Amygdala (tissue), 56 donors: ENCODE measurements around the gene MYBPH.

ENCODE experiments used
- DNase-seq, 56 donors: peaks; one replicate each; lab custom pipeline; 2025; lab: John Stamatoyannopoulos, UW

The MYBPH gene

DNA sequence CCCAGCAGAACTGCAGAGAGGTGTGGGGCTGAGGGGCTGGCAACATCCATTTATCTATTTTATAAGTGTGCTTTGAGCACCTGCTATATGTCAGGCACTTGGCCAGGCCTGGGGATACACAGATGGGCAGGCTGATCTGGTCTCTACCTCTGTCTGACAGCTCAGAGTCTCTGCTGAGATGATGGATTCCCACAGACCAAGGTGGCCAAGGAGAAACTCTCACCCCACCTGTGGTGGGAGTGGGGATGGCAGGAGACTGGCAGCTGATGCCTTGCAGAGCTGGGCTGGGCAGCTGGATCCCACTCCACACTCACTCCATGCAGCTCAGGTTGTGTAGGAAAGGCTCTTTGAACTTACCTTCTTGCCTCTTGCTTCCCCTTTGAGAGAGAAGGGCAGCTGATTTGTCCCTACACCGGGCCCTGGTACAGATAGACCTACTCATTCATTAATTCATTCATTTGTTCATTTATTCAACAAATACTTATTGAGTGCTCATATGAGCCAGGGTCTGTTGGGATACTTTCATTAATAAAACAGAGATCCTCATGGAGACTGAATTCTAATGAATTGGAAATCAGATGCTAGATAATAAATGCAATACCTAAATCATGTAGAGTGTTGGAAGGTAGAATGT lies 39.1 kb downstream of the MYBPH start:
- no peak for DNase-seq

DNA sequence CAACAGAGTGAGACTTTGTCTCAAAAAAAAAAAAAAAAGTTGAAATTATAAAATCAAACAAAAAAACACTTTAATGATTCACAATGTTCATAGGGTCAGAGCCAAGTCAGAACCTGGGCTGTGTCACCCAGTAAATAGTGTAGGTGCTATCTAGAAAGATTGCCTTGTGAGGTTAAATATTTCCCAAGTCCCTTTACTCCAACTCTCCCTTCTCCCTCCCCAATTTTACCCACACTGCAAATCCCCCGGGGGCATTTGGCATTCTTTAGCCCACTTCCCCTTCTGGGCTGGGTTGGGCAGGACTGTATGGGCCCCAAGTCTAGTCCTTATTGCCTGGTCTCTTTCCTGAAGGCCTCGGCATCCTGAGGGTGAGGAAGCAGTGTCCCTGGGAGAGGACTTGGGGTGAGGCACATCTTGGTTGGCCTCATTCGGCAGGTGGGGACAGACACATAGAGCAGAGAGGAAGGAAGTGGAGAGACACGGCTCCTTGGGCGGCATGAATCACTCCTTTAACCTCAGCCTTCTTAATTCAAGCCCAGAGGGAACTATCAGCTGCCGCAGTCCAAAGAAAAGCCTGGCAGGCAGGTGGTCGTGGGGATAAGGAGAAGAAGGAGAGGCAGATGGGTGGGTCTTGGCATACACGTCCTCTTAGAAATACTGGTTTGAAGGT lies 39.9 kb downstream of the MYBPH start:
- DNase-seq = no peak

DNA sequence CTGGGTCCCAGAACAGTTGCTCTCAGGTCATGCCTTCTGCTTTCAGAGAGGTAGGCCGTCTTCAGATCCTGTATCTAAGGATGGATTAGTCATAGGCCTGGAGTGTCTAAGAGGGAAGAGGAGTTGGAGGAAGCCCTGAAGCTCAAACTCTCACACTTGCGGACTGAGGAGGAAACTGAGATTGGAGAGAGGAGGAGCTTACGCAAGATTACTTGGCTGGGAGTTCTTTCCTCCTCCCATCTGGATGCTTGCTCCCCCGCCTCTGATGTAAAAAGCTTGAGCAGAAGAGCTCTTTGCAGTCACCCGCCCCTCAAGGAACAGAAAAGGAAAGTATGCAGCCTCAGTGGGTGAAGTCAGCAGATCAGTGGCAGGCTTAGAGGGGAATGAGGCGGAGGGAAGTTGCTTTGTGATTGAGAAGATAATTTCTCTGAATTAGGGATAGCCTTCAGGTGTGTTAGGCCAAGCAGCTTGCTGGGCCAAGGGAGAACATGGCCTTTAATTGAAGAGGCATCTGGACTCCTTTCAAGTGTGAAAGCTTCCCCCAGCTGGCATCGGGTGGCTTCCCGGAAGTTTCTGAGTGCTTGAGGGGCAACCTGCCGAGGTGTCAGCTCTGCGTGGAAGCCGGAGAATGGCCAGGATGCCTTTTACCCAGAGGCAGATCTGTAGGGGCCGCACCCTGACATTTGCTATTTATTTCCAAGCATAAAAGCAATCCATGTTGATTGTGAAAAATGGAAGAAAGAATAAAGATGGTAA lies 41.5 kb downstream of the MYBPH start:
- DNase-seq = peak in 12 of 56 donors; percentile 26 to 61 (median 44)

DNA sequence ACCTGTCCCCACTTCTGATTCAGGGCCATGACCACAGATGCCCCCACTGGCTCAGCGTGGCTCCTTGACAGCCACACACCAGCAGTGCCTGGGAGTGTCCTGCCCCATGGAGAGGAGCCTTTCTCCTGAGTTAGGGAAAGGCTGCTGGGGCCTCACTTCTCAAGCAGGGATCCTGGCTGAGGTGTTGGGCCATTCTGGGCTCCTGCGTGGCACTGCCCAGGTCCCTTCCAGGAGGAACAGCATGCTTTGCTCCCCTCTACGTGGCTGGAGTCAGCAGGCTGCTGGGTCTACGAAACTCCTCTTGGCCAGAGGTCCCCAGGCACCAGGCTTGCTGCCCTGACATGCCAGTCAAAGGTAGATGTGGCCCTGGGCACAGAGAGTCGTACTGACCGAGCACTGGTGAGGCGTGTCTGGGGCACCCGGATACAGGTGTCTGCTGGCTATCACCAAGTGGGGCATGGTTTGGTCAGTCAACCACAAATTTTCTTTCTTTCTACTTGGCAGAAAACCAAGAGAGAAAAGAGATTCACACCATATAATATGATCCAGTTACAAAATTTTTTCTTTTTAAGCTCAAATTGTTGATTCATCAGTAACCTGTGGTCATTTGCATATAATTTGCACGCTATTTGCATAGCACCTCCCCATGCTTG lies 44.0 kb downstream of the MYBPH start:
- DNase-seq = no peak

GRCh38 chr1:203130358-203130985 lies 45.2 kb downstream of the MYBPH start:
- peak in 1 of 56 donors; percentile 64 for DNase-seq

DNA sequence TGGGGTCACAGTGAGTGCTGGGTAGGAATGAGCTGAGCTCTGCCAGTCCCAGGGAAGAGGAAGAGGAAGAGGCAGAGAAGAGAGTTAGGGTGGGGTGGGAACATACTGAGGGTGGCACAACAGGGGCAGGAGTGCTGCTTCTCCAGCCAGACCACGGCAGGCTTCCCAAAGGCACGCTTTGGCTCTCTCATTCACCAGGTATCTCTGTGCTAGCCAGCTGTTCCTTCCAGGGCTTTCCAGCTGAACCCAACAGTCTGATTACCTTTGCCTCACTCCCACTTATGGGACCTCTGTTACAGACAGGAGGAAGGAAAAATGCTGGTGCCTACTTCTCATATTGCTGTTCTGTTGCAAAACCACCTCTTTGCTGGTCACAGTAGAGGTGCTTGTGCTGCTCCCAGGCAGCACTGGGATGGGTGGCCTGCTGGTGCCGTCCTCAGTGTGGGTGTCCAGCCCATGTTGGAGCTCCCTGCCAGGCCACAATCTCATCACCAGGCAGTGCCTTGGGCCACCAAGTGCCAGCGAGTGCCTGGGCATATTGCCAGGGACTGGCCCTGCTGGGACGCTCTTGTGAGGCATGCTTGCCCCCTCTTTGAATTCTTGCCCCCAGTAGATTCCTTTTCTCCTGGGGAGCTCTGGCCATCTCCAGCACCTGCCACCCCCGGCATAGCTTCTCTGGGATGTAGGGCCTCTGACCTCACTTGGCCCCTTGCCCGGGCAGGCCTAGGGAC lies 46.0 kb downstream of the MYBPH start:
- DNase-seq = peak in 54 of 56 donors; percentile 46 to 94 (median 84)

DNA sequence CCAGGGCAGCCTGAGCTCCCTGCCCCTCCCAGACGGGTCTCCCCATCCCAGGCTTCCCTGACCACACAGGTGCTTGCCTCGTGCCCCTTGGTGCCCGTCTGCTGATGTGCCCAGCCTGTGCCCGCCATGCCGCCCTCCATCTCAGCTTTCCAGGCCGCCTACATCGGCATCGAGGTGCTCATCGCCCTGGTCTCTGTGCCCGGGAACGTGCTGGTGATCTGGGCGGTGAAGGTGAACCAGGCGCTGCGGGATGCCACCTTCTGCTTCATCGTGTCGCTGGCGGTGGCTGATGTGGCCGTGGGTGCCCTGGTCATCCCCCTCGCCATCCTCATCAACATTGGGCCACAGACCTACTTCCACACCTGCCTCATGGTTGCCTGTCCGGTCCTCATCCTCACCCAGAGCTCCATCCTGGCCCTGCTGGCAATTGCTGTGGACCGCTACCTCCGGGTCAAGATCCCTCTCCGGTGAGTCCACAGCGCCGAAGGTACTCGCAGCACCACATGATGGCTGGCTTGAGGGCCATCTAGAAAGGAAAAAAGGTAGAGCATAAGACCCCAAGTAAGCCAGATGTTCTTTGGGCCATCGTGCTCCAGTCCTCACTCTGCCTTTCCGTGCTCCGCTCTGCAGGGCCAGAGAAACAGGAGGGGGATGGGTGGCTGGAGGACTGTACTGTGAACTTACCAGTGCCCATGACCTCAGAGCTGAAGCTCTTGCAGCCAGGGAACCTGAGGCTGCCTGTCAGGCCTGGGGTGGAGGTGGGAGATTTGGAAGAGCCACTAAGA lies 46.7 kb downstream of the MYBPH start:
- DNase-seq = peak in 14 of 56 donors; percentile 35 to 73 (median 50)

DNA sequence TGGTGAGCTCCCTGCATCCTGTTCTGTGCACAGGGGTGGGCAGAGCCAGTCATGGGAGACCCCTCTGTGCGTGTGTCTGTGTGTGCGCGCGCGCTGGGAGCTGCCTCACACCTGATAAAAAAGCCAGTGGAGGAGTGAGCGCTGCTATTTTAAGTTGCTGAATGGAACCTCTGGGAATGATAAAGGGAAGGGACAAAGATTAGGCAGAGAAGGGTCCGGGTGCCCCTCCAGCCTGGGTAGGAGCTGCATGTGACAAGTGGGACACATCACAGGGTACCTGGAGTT lies 47.3 kb downstream of the MYBPH start:
- DNase-seq = no peak

DNA sequence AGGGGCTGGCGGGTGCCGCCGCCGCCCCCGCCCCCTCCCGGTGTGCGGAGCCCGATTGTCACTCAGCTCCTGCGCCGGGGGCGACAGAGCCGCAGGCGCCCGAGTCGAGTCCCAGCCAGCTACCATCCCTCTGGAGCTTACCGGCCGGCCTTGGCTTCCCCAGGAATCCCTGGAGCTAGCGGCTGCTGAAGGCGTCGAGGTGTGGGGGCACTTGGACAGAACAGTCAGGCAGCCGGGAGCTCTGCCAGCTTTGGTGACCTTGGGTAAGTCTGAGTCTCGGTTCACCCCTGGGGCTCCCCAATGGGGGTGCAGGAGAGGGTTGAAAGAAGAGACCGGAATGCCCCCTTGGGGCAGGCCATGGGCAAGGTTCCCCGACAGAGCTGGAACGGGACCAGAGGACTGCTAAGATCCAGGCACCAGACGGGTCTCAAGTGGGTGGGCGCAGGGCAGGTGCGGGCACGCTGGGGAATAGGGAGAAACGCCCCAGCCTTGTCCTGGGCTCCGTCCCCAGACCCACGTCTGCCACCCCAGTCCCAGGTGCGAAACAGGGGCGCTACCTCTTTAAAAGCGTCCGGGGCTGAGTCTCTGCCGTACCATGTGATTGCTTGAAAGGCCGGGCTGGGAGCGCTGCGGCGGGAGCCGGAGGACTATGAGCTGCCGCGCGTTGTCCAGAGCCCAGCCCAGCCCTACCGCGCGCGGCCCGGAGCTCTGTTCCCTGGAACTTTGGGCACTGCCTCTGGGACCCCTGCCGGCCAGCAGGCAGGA lies 47.8 kb downstream of the MYBPH start, which contains the start of gene ADORA1:
ADORA1 (plus strand) TSS at position 61 of the 765 bp plus-strand sequence. CDS start 1,116 bp downstream, outside the sequence.
- peak in 50 of 56 donors; percentile 43 to 87 (median 72) for DNase-seq

DNA sequence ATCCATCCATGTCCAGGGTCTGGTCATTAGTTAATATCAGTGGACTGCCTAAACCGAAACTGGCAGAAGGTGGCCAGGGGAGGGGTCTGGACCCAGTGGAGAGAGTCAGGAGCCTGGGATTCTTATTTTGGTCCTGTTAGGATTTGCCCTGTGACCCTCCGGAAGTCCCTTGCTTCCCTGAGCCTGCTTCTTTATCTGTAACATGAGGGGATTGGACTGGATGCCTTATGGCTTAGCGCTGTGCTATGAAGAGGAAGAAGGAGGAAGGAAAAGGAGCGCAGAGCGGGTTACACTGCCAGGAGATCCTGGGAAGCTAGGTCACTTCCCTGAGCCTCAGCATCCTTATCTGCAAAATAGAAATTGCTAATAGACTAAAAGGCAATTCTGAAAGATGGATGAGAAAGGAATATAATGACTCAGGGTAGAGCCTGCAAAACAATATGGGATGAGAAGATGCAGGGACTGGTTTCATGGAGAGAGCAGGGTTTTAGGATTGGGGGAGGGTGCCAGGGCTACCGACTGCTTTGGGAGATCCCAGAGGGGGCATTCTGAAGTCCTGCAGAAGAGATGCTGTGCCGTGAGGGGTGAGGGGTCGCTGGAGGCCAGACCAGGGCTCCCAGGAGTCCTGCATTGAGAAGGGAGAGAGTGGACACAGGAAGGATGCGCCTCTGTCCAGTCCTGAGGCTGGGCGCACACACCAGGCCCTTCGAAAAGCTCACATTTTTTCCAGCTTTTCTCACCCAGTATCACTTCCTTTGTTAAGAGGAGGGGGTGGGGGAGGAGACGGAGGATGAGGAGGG lies 48.6 kb downstream of the MYBPH start:
- no peak for DNase-seq

- peak in 1 of 56 donors; percentile 31 for DNase-seq
Measured at GRCh38 chr1:203126151-203126865, 49.3 kb downstream of the MYBPH start.

- DNase-seq = peak in 2 of 56 donors; percentile 39 to 45
Measured at GRCh38 chr1:203124546-203125317, 50.9 kb downstream of the MYBPH start.

DNA sequence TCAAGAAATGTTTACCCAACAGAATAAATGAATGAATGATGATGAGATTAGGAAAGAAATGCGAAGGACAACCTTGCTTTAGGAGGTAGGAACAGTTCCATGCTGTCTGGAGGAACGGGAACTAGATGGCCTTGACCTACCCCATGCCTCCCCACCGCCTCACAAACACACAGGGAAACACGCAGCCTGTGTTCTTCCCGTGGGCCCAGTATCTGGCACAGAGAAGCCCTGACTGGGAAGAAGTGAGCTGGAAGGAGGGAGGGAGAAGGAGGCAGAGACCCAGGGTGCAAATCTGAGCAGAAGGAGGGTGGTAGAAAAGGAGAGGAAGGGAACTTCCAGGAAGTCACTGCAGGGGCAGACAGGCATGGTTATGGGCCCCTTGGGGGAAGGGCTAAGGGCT lies 51.6 kb downstream of the MYBPH start:
- no peak for DNase-seq

GRCh38 chr1:203122159-203122558 lies 53.5 kb downstream of the MYBPH start:
- DNase-seq = no peak

- DNase-seq = no peak
Measured at GRCh38 chr1:203121186-203122015, 54.2 kb downstream of the MYBPH start.
